Measurements from ENCODE around the gene AMELX.

- TF ChIP-seq CTCF (optimal IDR thresholded peaks at IDR 0.05 in 1 of 3, IDR thresholded peaks at IDR 0.05 in 1 of 3, conservative IDR thresholded peaks at IDR 0.05 in 1 of 3; ENCODE audit: extremely low read depth in 1 of 3, insufficient read depth in 2 of 3, low read length in 3 of 3) (no peak), EZH2 (IDR thresholded peaks at IDR 0.05; ENCODE audit: low read length) (no peak)
These were observed 35.8 kb downstream of the AMELX start for GRCh38 chrX:11329021-11329420.
